ENCODE data around the gene LIMS2.

- TF ChIP-seq CTCF (IDR thresholded peaks at IDR 0.05; ENCODE audit: low read depth, low read length) (no peak), POLR2A (IDR thresholded peaks at IDR 0.05; ENCODE audit: extremely low read depth, insufficient read length) (no peak), MAX (IDR thresholded peaks at IDR 0.05; ENCODE audit: low read depth, low read length) (no peak), MYC (IDR thresholded peaks at IDR 0.05; ENCODE audit: low read depth, low read length) (no peak)
Observed at GRCh38 chr2:127637236-127637630, 38.1 kb downstream of the LIMS2 start.

Measured in NB4 (cell line).